Stimulated activated naive CD8-positive, alpha-beta T cell treated with anti-CD3 and anti-CD28 coated beads, Interleukin-15, Interleukin-2, amounts not matched to agents 100 ng/mL and 50 ng/mL, for 24 hours (primary cell): ENCODE results near the gene FAM200C.

Experiments used
- H3K27ac Mint-ChIP-seq: one replicate; pipeline ENCODE4 v1.8.0; 2021; ENCODE audit warnings: mild to moderate bottlenecking, mixed read lengths
- H3K27me3 Mint-ChIP-seq: one replicate; pipeline ENCODE4 v1.8.0; 2021; ENCODE audit warnings: mixed read lengths
- H3K36me3 Mint-ChIP-seq: one replicate; pipeline ENCODE4 v1.8.0; 2021; ENCODE audit warnings: low read depth, mixed read lengths
- H3K4me1 Mint-ChIP-seq: one replicate; pipeline ENCODE4 v1.8.0; 2021; ENCODE audit warnings: low read depth, mixed read lengths
- H3K4me3 Mint-ChIP-seq: one replicate; pipeline ENCODE4 v1.8.0; 2021; ENCODE audit warnings: mild to moderate bottlenecking, mixed read lengths
- H3K9me3 Mint-ChIP-seq: one replicate; pipeline ENCODE4 v1.8.0; 2021; ENCODE audit warnings: mixed read lengths

Gene FAM200C

GRCh38 chr5:160363660-160364395 is 36.0 kb downstream of the FAM200C start:
- H3K4me1 Mint-ChIP-seq, result no peaks in the 10 kb centered on the region
- no peaks in the 10 kb centered on the region for H3K9me3 Mint-ChIP-seq
- no peaks in the 10 kb centered on the region for H3K36me3 Mint-ChIP-seq
- no peak overlapping the region for H3K27ac Mint-ChIP-seq
- H3K4me3 Mint-ChIP-seq, result no peak overlapping the region
- peaks cover 29% of the 10 kb centered on the region for H3K27me3 Mint-ChIP-seq

- H3K36me3 Mint-ChIP-seq, result no peaks in the 10 kb centered on the region
- H3K27me3 Mint-ChIP-seq, result peaks cover 24% of the 10 kb centered on the region
- H3K4me1 Mint-ChIP-seq, result no peaks in the 10 kb centered on the region
- H3K27ac Mint-ChIP-seq, result no peak overlapping the region
- no peaks in the 10 kb centered on the region for H3K9me3 Mint-ChIP-seq
- no peak overlapping the region for H3K4me3 Mint-ChIP-seq
Measured at GRCh38 chr5:160363211-160363610, 36.6 kb downstream of the FAM200C start.

DNA sequence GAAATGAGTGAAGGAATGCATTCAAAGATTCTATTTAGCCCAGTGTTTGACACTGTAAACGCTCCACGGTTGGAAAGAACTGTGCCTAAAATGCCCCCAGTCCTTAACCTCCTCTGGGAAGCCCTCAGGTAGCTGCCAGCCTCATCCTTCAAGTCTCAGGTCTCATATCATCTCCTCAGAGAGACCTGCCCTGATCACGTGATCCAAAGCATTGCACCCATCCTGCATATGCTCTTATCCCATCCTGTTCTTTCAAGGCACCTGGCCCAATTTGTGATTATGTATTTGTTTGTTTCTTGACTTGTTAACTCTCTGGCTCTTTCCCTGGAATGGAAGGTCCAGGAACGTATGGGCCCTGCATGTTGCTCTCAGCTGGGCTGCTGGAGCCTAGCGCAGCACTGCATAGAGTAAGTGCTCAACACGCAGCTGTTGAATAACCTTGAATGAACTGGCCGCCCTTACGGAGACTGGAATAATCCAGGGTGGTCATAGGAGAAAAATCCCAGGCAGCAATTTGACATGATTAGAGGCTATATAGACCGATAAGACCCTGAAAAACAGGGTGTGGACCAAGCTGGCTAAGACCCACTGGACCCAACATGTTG is 38.1 kb downstream of the FAM200C start:
- no peak overlapping the region for H3K4me3 Mint-ChIP-seq
- no peaks in the 10 kb centered on the region for H3K4me1 Mint-ChIP-seq
- no peak overlapping the region for H3K27ac Mint-ChIP-seq
- peaks cover 11% of the 10 kb centered on the region for H3K27me3 Mint-ChIP-seq
- no peaks in the 10 kb centered on the region for H3K36me3 Mint-ChIP-seq
- H3K9me3 Mint-ChIP-seq, result no peaks in the 10 kb centered on the region

DNA sequence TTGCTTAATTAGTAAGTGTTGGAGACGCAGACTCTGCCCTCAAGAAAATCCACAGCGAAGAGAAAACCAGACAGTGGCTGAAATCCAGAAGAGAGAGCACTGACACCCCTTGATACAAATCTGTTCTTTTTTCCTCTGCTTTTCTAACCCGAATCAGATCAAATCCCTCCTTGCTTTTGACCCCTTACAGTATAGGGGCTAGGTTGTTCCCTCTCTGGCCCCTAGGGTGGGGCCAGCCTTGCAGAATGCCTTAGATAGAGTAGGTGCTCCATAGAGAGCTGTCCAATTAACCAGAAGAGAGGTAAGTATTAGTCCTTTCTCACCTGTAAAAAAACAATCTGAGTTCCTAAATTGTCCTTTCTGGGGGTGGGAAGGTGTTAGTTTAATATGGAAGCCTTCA is 39.5 kb downstream of the FAM200C start:
- H3K4me1 Mint-ChIP-seq, result no peaks in the 10 kb centered on the region
- H3K9me3 Mint-ChIP-seq, result no peaks in the 10 kb centered on the region
- no peak overlapping the region for H3K27ac Mint-ChIP-seq
- no peaks in the 10 kb centered on the region for H3K36me3 Mint-ChIP-seq
- peaks cover 4% of the 10 kb centered on the region for H3K27me3 Mint-ChIP-seq
- no peak overlapping the region for H3K4me3 Mint-ChIP-seq

- Mint-ChIP-seq H3K4me3 (no peak overlapping the region), H3K27ac (no peak overlapping the region), H3K4me1 (no peaks in the 10 kb centered on the region)
Measured at GRCh38 chr5:160359816-160360215, 40.0 kb downstream of the FAM200C start.

DNA sequence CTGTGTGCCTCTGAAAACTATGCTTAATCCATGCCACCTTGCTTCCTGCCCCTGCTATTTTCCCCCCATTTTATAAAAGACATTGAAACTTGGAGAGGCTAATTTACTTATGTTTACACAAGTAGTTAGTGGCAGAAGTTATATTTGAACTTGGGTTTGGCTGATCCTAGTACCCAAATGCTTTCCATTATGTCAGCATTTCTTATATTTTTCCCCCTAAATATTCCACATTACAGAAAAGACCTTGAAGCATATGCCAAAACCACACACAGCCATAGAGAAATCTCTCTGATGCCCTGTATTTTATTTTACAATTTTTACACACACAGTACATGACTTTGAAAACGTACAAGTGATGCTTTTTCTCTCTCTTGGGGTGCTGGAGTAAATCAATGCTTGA is 40.6 kb downstream of the FAM200C start:
- H3K4me3 Mint-ChIP-seq, result no peak overlapping the region
- no peaks in the 10 kb centered on the region for H3K9me3 Mint-ChIP-seq
- H3K36me3 Mint-ChIP-seq, result no peaks in the 10 kb centered on the region
- peaks cover 4% of the 10 kb centered on the region for H3K27me3 Mint-ChIP-seq
- H3K4me1 Mint-ChIP-seq, result no peaks in the 10 kb centered on the region
- H3K27ac Mint-ChIP-seq, result no peak overlapping the region

More at GRCh38 chr5:160359816-160360215, 40.0 kb downstream of the FAM200C start:
- no peaks in the 10 kb centered on the region for H3K36me3 Mint-ChIP-seq
- H3K27me3 Mint-ChIP-seq, result peaks cover 4% of the 10 kb centered on the region
- no peaks in the 10 kb centered on the region for H3K9me3 Mint-ChIP-seq

DNA sequence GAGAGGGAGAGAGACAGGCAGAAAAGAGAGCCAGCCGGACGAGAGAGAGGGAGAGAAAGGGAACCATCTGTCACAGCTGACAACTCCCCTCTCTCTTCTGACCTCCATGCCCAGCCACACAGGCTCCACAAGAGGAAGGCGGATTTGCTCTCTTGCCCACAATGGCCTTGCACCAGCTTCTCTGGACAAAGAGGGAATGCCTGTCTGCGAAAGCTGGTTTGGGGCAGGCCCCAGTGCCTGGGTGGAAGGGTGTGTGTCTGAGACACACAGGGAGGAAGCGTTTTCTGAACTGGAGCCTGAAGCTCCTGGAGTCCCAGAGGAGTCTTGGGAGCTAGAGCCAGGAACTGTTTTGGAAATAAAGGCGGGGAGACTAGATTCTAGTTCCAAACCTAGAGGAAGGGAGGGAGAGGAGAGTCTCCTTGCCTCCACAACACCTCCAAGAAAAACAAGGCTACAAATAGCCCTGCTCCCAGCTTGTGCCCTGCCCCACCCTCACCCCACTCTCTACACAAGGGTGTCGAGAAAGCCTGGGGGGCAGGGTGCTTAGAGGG is 41.9 kb downstream of the FAM200C start:
- H3K4me1 Mint-ChIP-seq, result no peaks in the 10 kb centered on the region
- H3K36me3 Mint-ChIP-seq, result no peaks in the 10 kb centered on the region

DNA sequence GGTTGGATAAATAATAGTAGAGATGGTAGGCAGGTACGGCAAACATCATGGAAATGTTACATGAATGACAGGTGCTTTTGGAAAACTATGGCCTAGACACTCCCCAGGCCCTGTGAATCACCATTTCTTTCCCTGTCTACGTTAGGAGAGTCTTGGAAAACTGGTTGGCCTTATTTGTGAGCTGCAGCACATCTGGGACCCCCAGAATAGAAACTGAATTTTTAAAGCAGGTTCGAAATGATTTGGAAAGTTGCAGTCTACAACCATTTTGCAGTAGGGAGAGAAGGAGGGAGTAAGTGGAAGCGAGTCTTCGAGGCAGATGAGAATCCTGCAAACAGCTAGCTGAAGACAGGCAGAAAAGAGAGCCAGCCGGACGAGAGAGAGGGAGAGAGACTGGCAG is 42.5 kb downstream of the FAM200C start:
- no peaks in the 10 kb centered on the region for H3K36me3 Mint-ChIP-seq
- no peak overlapping the region for H3K4me3 Mint-ChIP-seq
- peaks cover 4% of the 10 kb centered on the region for H3K27me3 Mint-ChIP-seq
- H3K4me1 Mint-ChIP-seq, result no peaks in the 10 kb centered on the region
- no peaks in the 10 kb centered on the region for H3K9me3 Mint-ChIP-seq
- H3K27ac Mint-ChIP-seq, result no peak overlapping the region

More for the DNA sequence above, 41.9 kb downstream of the FAM200C start:
- Mint-ChIP-seq H3K9me3 (no peaks in the 10 kb centered on the region), H3K4me3 (no peak overlapping the region), H3K27ac (no peak overlapping the region), H3K27me3 (peaks cover 4% of the 10 kb centered on the region)

- Mint-ChIP-seq H3K9me3 (no peaks in the 10 kb centered on the region), H3K36me3 (no peaks in the 10 kb centered on the region), H3K27me3 (peaks cover 4% of the 10 kb centered on the region), H3K4me3 (no peak overlapping the region), H3K4me1 (no peaks in the 10 kb centered on the region), H3K27ac (no peak overlapping the region)
Measured at GRCh38 chr5:160356550-160357347, 43.1 kb downstream of the FAM200C start.

DNA sequence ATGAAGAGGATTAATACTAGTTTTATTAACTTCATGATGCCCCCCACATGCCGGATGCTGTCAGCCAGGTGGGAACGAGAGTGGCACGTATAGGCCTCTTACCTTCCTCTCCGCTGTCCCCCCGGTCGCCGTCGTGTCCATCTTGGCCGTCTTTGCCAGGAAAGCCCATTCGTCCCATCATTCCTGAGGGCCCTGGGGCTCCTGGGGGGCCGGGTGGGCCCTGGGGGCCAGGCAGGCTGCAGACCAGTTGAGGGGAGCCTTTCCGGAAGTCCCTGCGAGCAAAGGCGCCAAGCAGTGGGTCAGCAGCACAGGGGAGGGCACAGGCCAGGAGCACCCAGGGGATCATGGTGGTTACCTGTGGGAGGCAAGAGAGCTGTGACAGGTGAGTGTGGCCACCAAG is 45.2 kb downstream of the FAM200C start:
- no peaks in the 10 kb centered on the region for H3K9me3 Mint-ChIP-seq
- H3K27me3 Mint-ChIP-seq, result no peaks in the 10 kb centered on the region
- no peaks in the 10 kb centered on the region for H3K36me3 Mint-ChIP-seq
- no peak overlapping the region for H3K27ac Mint-ChIP-seq
- no peaks in the 10 kb centered on the region for H3K4me1 Mint-ChIP-seq
- no peak overlapping the region for H3K4me3 Mint-ChIP-seq

- H3K9me3 Mint-ChIP-seq, result no peaks in the 10 kb centered on the region
- no peaks in the 10 kb centered on the region for H3K36me3 Mint-ChIP-seq
- H3K4me3 Mint-ChIP-seq, result no peak overlapping the region
- H3K27me3 Mint-ChIP-seq, result no peaks in the 10 kb centered on the region
- H3K4me1 Mint-ChIP-seq, result no peaks in the 10 kb centered on the region
- H3K27ac Mint-ChIP-seq, result no peak overlapping the region
Measured at GRCh38 chr5:160353379-160353778, 46.5 kb downstream of the FAM200C start.

GRCh38 chr5:160352308-160352707 is 47.5 kb downstream of the FAM200C start:
- Mint-ChIP-seq H3K4me1 (no peaks in the 10 kb centered on the region), H3K4me3 (no peak overlapping the region), H3K36me3 (no peaks in the 10 kb centered on the region), H3K9me3 (no peaks in the 10 kb centered on the region), H3K27me3 (no peaks in the 10 kb centered on the region), H3K27ac (no peak overlapping the region)

GRCh38 chr5:160349935-160350303 is 49.9 kb downstream of the FAM200C start:
- H3K4me1 Mint-ChIP-seq, result no peaks in the 10 kb centered on the region
- H3K27ac Mint-ChIP-seq, result no peak overlapping the region
- no peak overlapping the region for H3K4me3 Mint-ChIP-seq
- H3K36me3 Mint-ChIP-seq, result no peaks in the 10 kb centered on the region
- no peaks in the 10 kb centered on the region for H3K9me3 Mint-ChIP-seq
- no peaks in the 10 kb centered on the region for H3K27me3 Mint-ChIP-seq

DNA sequence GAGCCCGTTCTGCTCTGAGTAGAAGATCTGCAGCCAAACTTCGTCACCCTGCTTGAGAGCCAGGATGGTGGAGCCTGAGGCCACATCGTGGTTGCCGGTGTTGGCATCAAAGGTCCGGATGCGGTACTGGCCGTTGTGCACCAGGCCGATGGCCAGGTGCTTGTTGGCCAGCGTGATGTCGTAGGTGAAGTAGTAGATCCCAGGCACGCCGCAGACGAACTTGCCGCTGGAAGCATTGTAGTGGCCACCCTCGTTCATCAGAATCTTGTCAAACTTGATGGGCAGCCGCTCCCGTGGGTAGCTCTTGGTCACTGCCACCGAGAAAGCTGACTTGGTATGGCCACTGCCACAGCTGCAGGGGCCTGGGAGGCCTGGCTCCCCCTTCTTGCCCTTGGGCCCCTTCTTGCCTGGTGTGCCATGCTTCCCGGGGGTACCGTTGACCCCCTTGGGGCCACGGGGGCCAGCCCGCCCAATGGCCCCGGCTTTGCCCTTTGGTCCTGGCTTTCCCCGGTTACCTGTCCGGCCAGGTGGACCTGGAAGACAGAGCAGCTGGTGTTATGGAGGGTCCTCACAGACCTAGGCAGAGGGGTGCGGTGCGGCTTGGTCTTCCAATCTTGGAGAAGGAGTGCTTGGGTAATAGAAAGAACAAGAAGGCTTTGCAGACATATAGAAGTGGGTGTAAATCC is 50.5 kb downstream of the FAM200C start:
- Mint-ChIP-seq H3K4me1 (no peaks in the 10 kb centered on the region), H3K4me3 (no peak overlapping the region), H3K9me3 (no peaks in the 10 kb centered on the region), H3K27ac (no peak overlapping the region), H3K36me3 (no peaks in the 10 kb centered on the region), H3K27me3 (no peaks in the 10 kb centered on the region)

- no peak overlapping the region for H3K4me3 Mint-ChIP-seq
- no peaks in the 10 kb centered on the region for H3K4me1 Mint-ChIP-seq
- H3K27ac Mint-ChIP-seq, result no peak overlapping the region
- H3K9me3 Mint-ChIP-seq, result no peaks in the 10 kb centered on the region
- no peaks in the 10 kb centered on the region for H3K36me3 Mint-ChIP-seq
- H3K27me3 Mint-ChIP-seq, result no peaks in the 10 kb centered on the region
Measured at GRCh38 chr5:160348080-160348479, 51.8 kb downstream of the FAM200C start.
